GM18526 (cell line): Measurements from ENCODE around the gene IFNL1.

ENCODE experiments used
- POLR2A ChIP-seq: IDR thresholded peaks from 3 replicates; pipeline ENCODE4 v1.6.1; 2011; ENCODE audit not compliant: insufficient read length; ENCODE audit errors: extremely low read depth

The IFNL1 gene

GRCh38 chr19:39296055-39296645 is at the start of gene IFNL1:
TSS of gene IFNL1 (plus strand) at chr19:39296407. CDS start at chr19:39296422, 15 bp downstream.
- no peak for TF ChIP-seq POLR2A

GRCh38 chr19:39246951-39247669 is 49.1 kb upstream of the IFNL1 start:
- TF ChIP-seq POLR2A = no peak

GRCh38 chr19:39247701-39248664 is 48.2 kb upstream of the IFNL1 start:
- TF ChIP-seq POLR2A = no peak

GRCh38 chr19:39248806-39249205 is 47.4 kb upstream of the IFNL1 start, which contains the start of gene IFNL4:
TSS of gene IFNL4 (minus strand) at chr19:39248856.
- TF ChIP-seq POLR2A = no peak

- no peak for TF ChIP-seq POLR2A
Measured at GRCh38 chr19:39251081-39251480, 45.1 kb upstream of the IFNL1 start.

- no peak for TF ChIP-seq POLR2A
Measured at GRCh38 chr19:39251846-39252245, 44.4 kb upstream of the IFNL1 start.

- no peak for TF ChIP-seq POLR2A
Measured at GRCh38 chr19:39252458-39252857, 43.7 kb upstream of the IFNL1 start.

- no peak for TF ChIP-seq POLR2A
Measured at GRCh38 chr19:39253374-39254149, 42.6 kb upstream of the IFNL1 start.

GRCh38 chr19:39254531-39255345 is 41.5 kb upstream of the IFNL1 start:
- TF ChIP-seq POLR2A = no peak

- TF ChIP-seq POLR2A = no peak
Measured at GRCh38 chr19:39257227-39257626, 39.0 kb upstream of the IFNL1 start.

- no peak for TF ChIP-seq POLR2A
Measured at GRCh38 chr19:39261704-39262103, 34.5 kb upstream of the IFNL1 start.

GRCh38 chr19:39262496-39262895 is 33.7 kb upstream of the IFNL1 start:
- no peak for TF ChIP-seq POLR2A

- no peak for TF ChIP-seq POLR2A
Measured at GRCh38 chr19:39263912-39264305, 32.3 kb upstream of the IFNL1 start.
